Stimulated activated CD4-positive, alpha-beta T cell treated with anti-CD3 and anti-CD28 coated beads, Interleukin-1b, Interleukin-23, amount 100 ng/mL, for 24 hours (primary cell): Measurements from ENCODE around the gene PPP2R2B.

Source experiments
- DNase-seq, 4 experiments: peaks; one replicate each; pipeline ENCODE4 v3.0.0-alpha.2; 2020; ENCODE audit warnings: low read depth in 4 of 4, low spot score in 1 of 4

The PPP2R2B gene

DNA sequence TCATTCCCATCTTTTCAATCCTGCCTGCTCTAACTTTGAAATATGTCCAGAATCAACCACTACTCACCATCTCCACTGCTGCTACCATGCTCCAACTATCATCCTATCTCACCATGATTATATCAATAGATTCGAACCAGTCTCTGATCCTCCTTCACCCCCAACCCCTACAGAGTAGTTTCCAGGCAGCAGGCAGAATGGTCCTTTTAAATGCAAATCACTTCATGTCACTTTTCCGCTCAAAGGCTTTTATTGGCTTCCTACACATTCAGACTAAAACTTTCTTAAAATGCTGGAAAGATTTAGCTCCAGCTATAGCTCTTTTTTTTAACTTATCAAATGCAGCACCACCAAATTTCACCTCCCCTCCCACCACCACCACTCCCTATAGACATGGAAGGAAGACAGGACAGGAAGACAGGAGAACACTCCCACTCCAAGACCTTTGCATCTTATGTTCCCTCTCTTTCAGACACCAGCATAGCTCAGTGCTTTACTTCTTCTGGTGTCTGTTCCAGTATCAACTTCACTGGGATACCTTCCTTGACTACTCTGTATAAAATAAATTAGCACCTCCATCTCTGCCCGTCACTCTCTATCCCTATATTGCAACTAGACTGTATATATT lies 9.9 kb upstream of the PPP2R2B start:
- DNase-seq = no peak

DNA sequence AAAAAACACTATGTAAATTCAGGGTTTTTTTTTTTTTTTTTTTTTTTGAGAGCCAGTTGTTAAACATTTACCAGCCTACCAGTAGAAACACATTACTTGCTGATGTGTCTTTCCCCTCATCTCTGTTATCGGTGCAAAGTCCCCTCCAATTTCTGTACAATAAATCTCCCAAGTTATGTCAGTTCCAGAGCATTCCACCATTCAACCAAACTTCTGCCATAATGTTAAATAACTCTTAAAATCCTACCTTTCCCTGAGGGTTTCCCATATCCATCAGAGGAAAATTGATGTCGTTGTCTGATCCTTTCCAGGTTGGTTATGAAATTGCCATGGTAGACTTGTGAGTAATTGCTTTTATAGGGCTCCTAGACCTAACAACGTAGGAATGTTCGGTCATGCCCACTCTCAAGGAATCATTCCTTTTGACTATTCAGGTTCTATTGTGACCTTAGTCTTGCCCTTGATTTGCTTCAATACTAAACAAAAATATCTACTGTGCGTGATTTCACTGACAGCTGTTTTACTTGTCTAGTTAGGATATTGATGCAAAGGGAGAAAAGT lies 5.6 kb upstream of the PPP2R2B start:
- DNase-seq = no peak

DNA sequence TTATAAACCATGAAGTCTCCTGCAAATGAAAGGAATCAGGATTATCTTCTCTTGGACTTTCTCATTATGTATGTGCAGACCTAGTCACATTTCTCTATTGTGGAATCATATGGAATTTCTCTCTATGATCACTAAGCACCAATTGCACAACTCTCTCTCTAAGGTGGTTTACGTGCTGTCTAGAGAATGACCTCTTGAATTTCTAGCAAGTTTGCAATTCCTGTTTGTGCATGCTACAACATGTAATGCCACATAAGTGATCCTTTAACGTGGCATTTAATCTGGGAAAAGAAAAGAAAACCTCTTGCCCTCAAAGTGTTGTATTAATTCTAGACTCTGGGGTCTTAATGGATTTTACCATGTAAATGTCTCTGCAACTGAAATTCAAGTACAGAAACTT lies 5.0 kb upstream of the PPP2R2B start:
- DNase-seq = no peak

DNA sequence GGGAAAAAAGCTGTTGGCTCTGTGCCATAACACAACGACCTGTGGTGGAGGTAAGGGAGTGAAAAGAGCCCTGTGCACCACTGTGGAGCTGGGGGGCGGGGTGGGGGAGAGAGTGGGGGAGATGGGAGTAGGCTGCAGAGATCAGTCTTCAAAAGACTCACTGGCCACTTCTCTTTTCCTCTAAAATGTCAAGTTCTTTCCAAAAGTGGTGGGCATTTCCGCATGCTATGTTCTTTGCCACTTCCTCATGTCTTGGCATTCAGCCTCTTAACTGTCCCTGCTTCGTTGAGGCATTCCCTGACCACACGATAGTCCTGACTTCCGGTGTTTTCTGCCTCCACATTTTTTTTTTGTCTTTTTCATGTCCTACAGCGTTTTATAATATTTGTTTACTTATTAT lies 2.4 kb upstream of the PPP2R2B start:
- DNase-seq = no peak

DNA sequence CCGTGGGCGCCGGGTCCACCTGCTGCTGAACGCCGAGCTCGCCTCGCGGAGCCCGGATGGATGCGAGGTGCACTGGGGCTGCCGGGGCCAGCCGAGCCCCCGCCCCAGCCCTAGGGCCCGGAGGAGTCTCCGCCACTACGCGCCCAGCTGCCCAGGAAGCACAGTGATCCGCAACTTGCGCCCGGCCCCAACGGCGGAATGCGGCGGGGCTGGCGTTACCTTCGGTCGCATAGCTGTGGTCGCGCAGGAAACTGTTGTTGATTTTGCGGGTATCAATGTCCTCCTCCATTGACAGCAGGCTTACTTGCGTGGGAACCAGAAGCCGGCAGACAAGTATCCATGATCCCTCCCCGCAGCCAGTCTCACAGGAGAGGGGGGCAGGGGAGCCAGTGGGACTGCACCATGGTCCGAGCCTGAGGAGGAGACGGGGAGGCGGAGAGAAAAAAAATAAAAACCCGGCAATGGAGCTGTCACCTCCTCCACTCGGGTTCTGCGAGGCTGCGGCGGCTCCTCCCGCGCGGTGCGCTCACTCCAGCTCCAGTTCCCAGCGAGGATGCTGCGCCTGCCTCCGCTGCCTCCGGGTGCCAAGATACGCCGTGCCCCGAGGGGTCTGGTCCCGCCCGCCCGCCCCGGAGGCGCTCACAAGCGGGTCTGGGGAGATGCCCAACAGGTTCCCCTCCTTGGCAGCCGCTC lies 628 bp downstream of the PPP2R2B start:
- DNase-seq = no peak

DNA sequence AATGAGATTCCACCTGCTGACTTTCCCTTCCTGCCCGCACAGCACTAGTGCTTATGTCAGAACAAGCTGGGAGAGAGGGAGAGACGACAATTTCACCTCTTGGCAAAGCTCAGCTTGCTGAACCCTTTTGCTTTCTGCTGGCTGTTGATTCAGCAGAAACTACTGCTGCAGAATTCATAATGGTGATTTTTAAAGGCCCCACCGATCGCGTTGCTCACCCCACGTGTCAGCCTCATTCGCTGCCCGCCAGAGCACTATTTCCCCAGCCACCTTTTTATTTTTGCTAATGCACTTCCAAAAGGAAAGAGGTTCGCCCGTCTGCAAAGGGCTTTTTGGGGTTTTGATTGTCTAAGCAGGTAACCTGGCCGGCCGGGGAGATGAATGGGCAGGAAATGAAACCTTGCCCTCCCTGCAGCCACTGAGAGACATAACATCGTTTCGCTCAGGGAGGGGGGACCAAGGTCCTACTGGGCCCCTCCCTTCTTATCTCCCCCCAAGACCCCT lies 1.3 kb downstream of the PPP2R2B start:
- DNase-seq = no peak

DNA sequence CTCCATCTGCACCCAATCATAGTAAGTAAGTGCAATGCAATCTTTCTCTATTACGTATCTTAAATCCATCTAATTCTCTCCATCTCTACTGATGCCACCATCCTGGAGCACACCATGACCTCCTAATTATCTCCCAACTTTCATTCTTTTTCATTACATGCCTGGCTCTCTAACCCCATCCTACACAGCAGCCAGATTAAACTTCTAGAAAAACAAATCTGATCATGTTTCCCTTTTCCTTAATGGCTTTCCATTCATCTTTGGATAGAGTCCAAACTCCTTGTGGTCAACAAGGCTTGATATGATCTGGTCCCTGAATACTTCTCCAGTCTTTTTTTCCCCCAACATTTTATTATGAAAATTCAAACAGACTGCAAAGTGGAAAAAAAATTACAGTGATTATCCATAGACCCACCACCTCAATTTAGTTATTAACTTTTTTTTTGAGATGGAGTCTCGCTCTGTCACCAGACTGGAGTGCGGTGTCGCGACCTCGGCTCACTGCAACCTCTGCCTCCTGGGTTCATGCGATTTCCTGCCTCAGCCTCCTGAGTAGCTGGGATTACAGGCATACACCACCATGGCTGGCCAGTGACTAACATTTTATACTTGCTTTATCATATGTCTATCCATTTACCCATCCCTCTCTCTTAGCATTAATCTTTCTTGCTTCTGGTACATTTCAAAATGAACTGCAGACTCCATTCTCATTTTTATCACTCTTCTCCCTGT lies 5.2 kb downstream of the PPP2R2B start:
- DNase-seq = no peak

DNA sequence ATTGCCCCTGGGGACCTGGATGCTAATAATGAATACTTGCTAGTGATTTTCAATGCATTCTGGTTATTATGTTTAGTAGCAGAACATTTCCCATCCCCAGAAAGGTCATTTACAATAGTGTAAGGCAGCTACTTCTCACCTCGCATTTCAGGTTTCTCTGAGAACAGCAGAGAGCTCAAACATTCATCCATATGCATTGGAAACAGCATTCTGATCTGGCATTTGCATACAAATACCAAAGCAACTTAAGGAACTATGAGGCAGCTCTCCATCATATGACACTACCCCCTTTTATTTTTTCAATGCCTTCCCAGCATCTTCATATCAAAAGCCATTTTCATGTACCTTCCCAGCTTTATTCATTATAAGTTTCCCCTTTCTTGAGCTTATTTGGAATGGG lies 6.4 kb downstream of the PPP2R2B start:
- DNase-seq = no peak

DNA sequence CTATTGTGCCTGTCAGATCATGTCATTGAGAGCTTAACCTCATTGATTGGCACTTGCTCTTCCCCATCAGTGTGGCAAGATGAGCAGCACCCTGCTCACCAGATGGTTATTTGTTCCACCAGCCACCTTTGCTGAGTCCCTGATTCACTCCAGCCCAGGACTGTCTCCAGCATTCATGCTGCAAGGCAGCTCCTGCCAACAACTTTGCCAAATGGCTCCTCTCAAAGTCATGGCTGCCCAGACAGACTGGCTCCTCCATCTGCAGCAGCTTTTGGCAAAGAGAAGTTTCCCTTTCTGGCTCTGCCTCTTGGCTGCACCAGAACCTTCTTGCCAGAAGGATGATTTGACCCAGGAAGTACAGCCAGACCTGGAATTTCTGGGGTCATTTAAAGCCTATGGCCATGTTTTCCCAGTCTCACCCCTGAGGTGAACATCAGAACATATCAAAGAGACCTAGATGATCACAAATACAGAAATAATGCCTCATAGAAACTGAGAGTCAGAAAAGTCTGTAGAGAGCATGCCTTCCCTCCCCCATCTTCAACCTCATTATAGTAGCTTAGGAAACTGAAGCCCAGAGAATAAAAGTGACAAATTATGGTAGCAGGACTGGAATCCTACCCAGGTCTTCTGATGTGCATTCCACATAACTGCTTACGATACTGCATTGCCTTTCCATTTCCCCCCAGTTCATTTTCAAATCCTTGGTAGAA lies 10.4 kb downstream of the PPP2R2B start:
- DNase-seq = no peak

DNA sequence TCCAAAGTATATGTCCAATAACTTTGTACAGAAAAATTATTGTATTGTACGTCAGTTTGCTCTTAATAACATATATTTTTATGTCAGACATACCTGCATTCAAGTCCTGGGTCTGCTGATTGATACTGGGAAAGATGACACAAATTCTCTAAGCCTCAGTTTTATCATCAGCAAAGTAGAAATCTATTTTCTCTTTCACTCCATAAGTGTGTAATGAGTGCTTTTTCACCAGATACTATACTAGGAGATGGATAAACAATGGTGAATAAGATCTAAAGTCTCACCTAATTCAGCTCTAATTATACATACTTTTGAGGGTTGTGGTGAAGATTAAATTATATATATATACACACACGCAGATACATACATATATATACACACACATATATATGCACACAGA lies 12.3 kb downstream of the PPP2R2B start:
- DNase-seq = no peak

DNA sequence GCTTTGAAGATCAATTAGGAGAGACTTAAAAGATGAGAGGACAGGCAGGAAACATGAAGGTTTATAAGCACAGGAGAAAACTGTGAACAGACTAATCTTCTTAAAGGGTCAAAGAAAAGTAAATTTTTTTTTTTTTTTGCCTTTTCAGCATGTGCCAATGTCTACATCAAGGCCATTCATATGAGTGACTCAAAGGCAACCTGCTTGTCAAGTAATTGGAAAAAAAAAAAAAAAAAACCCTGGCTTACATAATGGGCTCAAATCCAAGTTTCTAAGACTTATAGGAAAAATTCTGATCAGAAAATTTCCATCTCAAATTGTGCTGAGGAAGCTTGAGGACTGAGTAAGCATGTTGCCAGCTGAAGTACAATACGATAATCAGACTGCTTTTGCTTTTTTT lies 15.9 kb downstream of the PPP2R2B start:
- DNase-seq = no peak

DNA sequence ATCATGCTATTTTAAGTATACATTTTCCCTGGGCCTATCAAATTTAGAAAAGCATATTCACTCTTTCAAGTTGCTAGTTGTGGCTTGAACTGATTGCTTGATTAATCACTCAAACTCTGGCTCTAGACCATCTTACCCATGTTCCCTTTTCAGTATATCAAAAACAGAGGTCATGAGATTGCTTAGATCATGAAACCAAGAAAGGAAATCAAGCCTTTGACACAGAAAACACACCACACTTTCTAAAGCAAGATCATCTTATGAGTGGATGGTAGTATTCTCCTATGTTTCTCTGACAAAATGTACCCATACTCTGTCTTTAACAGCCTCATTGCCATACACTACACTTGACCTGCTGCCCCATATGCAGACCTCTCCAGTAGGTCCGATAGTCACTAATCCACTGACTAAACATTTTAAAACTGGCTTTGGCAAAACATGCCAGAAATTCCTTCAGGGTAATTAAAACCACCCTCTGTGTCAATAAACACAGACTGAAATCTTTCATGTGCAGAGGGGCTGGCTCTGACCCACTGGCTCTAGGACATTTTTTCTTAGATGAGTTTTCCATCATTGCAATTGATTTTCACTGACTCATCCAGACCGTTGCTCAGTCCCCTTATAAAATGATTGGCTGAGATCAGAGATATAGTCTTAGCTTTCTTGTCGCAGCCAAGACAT lies 18.2 kb downstream of the PPP2R2B start:
- no peak for DNase-seq

DNA sequence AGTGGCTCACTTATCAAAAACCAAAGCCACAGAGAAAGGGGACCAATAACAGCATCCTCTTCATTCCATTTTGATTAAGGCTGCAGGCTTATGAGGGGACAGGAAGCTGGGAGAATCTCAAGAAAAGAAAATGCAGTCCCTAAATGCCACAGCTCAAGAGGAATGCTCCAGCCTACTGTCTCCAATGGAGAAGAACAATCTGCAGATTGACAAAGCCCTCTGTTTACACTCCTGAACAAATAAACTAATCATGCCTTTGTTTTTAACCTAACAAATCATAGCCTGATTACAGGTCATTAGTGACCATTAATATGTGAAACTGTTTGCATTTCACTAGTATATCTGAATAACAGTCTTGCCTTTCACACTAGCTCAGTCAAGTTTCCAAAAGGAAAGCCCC lies 26.5 kb downstream of the PPP2R2B start:
- no peak for DNase-seq

DNA sequence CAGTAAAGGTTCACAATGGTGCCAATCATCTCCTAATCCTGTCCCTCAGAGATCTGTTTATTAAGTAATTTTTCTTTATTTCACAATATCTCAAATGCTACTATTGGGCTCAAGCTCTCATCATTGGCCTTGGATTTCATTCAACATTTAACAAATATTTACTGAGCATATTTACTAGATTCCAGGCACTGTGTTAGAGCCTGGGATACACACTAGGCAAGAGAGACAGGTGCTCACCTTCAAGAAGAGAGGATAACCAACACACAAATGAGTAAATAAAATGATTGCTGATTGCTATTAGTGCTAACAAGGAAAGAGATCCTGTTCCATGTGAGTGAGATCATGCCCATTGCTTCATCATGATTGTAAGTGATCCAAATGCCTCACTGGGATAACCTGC lies 27.4 kb downstream of the PPP2R2B start:
- DNase-seq = no peak

DNA sequence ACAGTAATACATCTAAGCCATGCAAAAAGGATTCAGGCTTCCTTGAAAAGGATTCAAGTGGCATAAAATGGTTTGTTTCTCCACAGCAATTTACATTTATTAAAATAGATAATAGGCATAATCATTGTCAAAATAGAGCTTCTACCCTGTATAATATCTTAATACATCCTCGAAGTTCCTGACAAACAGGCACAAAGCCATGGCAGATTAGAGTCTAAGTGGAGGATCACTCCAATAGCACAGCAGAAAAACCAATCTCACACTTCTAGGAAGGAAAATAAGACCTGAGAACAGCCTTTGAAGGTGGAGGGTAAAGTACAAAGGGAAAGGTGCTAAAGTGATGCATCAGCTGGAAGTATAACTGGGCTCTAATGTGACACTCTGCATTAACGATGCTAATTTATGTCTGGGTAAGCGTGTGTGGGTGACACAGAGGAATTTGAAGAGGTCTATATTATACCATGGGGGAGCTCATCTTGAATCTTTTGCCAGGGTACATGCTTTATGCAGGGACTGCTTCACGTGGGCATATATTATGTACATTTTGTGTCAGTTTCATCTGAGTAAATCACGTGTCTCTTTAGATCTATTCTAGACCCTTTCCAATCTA lies 28.8 kb downstream of the PPP2R2B start:
- no peak for DNase-seq

DNA sequence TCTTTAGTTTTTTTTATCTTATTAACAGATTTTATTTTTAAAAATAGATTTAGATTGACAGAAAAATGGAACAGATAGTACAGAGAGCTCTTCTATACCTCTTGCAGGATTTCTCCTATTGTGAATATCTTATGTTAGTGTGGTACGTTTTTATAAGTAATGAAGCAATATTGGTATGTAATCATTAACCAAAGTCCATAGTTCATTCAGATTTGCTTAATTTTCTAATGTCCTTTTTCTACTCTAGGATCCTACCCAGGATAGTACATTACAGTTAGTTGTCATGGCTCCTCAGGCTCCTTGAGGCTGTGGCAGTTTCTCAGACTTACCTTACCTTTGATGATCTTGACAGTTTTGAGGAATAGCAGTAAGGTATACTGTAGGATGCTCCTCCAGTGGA lies 30.4 kb downstream of the PPP2R2B start:
- DNase-seq = no peak

DNA sequence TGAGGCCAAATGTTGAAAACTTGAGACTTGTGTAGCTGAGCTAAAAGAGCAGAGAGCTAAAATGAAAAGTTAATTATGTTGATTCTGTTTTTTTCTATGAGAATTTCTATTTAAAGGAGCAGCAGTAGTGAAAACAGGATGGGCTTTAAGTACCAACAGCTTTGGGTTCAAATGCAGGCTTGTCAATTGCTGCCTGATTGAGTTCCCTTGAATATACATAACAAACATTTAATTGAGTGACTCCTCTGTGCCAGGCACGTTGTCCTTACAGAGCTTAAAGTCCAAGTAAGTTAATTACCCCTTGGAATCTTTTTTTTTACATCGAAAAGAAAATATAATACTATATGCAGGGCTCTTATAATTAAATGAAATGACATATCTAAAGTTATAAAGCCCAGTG lies 38.5 kb downstream of the PPP2R2B start:
- no peak for DNase-seq

DNA sequence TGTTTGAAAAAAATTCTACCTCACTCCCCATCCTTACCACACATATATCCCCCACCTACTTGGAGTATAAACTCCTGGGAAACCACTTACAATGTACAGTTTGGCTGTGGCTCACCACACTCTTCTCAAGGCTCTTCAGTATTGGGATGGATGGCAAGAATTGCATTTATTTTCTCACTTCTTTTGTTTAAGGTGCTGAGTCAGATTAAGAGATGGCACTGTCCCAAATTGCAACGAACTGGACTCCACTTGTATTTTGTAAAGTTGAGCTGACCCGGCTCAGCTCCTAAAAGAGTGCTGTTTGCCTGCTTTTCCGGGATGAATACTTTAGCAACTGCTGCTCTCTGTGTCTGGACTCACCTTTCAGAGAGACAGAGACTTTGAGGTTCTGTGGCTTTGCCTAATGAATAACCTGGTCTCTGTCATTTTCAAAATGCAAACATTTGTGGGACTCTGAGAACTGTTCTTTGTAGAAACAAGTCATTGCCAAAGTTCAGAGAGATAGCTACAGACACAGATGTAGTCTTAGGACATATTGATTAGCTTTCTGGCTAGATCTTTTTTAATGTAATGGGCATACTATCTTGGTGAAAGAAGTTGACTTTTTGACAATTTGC lies 42.2 kb downstream of the PPP2R2B start:
- DNase-seq = no peak

DNA sequence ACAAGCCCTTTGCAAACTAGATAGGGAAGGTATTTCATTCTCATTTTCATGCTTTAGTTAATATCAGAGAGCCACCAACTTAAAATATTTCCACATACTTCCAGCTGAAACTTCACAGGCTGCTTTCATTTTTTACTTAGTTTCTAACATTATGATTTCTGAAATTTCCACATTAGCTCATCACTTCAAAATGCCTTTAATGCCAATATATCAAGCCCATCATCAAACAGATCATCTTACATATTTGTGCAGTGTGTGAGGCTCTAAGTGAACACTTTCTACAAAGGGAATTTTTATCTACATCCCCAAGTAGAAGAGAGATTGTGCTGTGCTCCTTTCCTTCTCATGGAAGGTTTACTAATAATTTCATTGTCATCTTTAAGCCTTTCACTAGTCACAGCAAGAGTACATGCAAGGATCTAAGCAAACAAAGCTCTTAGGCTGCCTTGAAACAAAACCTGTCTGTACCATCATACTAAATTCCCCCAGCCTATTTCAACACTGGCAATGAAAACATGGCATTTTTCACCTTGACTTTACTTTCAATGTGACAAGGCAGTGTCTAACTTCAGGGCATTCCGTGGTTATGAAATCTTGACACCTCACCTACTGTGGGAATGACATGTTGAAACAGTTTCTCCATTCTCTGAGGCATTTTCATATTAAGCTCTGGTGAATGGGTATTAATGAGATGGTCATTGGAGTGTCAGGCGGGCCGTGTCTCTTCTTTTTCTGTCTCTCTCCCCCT lies 45.4 kb downstream of the PPP2R2B start:
- no peak for DNase-seq
